ENCODE results near the gene BICRA. TPM values are rescaled to one million over a fixed set of nuclear protein-coding genes. Genes with fewer than 3 reads are reported as not detected.

Gene BICRA
- total and polyA plus RNA-seq, 9 of the 15 experiments (the other 6 are each of a cell fraction or from before 2014, with no cell fraction given) = 0.01 to 8.8 (median 1.2) TPM

DNA sequence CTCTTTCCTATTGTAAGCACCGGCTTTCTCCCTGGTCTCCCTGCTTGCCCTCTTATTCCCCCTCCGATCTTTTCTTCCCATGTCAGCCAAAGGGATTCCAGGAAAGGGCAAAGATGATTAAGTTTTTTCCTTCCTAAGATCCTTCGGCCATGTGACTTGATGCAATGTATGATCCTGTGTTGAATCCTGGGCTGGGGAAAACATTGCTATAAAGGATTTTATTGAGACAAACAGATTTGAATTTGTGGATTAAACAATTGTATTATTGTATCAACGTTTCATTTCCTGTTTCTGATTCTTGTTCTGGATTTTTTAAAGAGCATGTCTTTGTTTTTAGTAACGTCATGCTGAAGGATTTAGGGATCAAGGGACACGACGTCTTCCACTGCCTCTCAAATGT, 19.1 kb upstream of the BICRA start:
- ChIA-PET CTCF (ENCODE audit: low intra/inter-chr PET ratio) (no interaction called here), POLR2A (interaction anchor here (0.9 kb wide), 1 partner anchor 14 kb away, joined by 3 read pairs; no protein-coding TSS in a partner anchor)
- Histone ChIP-seq H3K9ac (ENCODE audit: insufficient read depth in 1 of 2, low read depth in 2 of 2, low read length in 2 of 2) (no peak overlapping the region), H3K4me2 (ENCODE audit: insufficient read depth, low read length) (no peak overlapping the region), H3K27ac (ENCODE audit: extremely low read depth, low read depth, low read length) (no peak overlapping the region), H2AFZ (ENCODE audit: low read depth, low read length) (no peak overlapping the region), H3K27me3 (ENCODE audit: control insufficient read depth in 2 of 2, insufficient read depth in 2 of 2, low read length in 2 of 2) (peaks cover 13 to 23% of the 10 kb centered on the region in 2 experiments; a peak in 4 of 5 replicates), H4K20me1 (replicated peaks; ENCODE audit: control insufficient read depth, insufficient read depth, low read length) (no peaks in the 10 kb centered on the region), H3K4me3 (no peak overlapping the region), H3K79me2 (ENCODE audit: control insufficient read depth, insufficient read depth, low read length) (no peaks in the 10 kb centered on the region), H3K36me3 (ENCODE audit: control insufficient read depth, insufficient read depth, low read length) (no peaks in the 10 kb centered on the region), H3K9me1 (ENCODE audit: control insufficient read depth, insufficient read depth, low read length) (no peaks in the 10 kb centered on the region), H3K9me3 (replicated peaks; ENCODE audit: control insufficient read depth, insufficient read depth, low read depth, low read length) (peaks cover 8% of the 10 kb centered on the region), H3K4me1 (replicated peaks in 1 of 2; ENCODE audit: control insufficient read depth in 2 of 2, insufficient read depth in 2 of 2, low read length in 2 of 2) (no peaks in the 10 kb centered on the region)
- in situ Hi-C loops (cut with MboI) (no loop called here), intact Hi-C loops (cut with micrococcal nuclease) (no loop called here)
- no TSS peak for BruUV-seq (replicated peaks)
- ATAC-seq (no peak), FAIRE-seq (no peak), DNase-seq (ENCODE audit: extremely low read depth in 1 of 4, low spot score in 3 of 4) (no peak)
- 2% methylated on average over 7 of the region's 7 CpGs for WGBS (ENCODE audit: insufficient coverage, low coverage, missing lambda C conversion rate)
- TF ChIP-seq RFX5 (IDR thresholded peaks at IDR 0.05; ENCODE audit: low read depth, low read length) (no peak), NCOR1 (IDR thresholded peaks at IDR 0.05) (no peak), ARID1B (IDR thresholded peaks at IDR 0.05) (no peak), SMAD4 (CRISPR knock-in tag; conservative IDR thresholded peaks at IDR 0.05) (no peak), ZNF717 (CRISPR knock-in tag; IDR thresholded peaks at IDR 0.05) (no peak), ZNF197 (CRISPR knock-in tag; IDR thresholded peaks at IDR 0.05; ENCODE audit: low read depth) (no peak), XRCC3 (IDR thresholded peaks at IDR 0.05) (no peak), HNRNPH1 (optimal IDR thresholded peaks at IDR 0.05; ENCODE audit: low read depth, low read length) (no peak), SUPT5H (IDR thresholded peaks at IDR 0.05) (no peak)
- TF ChIP-seq, protein P1, sequence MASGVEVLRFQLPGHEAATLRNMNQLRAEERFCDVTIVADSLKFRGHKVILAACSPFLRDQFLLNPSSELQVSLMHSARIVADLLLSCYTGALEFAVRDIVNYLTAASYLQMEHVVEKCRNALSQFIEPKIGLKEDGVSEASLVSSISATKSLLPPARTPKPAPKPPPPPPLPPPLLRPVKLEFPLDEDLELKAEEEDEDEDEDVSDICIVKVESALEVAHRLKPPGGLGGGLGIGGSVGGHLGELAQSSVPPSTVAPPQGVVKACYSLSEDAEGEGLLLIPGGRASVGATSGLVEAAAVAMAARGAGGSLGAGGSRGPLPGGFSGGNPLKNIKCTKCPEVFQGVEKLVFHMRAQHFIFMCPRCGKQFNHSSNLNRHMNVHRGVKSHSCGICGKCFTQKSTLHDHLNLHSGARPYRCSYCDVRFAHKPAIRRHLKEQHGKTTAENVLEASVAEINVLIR (CRISPR knock-in tag; IDR thresholded peaks at IDR 0.05) = no peak
- TF ChIP-seq, protein P2, sequence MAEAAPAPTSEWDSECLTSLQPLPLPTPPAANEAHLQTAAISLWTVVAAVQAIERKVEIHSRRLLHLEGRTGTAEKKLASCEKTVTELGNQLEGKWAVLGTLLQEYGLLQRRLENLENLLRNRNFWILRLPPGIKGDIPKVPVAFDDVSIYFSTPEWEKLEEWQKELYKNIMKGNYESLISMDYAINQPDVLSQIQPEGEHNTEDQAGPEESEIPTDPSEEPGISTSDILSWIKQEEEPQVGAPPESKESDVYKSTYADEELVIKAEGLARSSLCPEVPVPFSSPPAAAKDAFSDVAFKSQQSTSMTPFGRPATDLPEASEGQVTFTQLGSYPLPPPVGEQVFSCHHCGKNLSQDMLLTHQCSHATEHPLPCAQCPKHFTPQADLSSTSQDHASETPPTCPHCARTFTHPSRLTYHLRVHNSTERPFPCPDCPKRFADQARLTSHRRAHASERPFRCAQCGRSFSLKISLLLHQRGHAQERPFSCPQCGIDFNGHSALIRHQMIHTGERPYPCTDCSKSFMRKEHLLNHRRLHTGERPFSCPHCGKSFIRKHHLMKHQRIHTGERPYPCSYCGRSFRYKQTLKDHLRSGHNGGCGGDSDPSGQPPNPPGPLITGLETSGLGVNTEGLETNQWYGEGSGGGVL (CRISPR knock-in tag; IDR thresholded peaks at IDR 0.05) = no peak
- TF ChIP-seq, protein P3, sequence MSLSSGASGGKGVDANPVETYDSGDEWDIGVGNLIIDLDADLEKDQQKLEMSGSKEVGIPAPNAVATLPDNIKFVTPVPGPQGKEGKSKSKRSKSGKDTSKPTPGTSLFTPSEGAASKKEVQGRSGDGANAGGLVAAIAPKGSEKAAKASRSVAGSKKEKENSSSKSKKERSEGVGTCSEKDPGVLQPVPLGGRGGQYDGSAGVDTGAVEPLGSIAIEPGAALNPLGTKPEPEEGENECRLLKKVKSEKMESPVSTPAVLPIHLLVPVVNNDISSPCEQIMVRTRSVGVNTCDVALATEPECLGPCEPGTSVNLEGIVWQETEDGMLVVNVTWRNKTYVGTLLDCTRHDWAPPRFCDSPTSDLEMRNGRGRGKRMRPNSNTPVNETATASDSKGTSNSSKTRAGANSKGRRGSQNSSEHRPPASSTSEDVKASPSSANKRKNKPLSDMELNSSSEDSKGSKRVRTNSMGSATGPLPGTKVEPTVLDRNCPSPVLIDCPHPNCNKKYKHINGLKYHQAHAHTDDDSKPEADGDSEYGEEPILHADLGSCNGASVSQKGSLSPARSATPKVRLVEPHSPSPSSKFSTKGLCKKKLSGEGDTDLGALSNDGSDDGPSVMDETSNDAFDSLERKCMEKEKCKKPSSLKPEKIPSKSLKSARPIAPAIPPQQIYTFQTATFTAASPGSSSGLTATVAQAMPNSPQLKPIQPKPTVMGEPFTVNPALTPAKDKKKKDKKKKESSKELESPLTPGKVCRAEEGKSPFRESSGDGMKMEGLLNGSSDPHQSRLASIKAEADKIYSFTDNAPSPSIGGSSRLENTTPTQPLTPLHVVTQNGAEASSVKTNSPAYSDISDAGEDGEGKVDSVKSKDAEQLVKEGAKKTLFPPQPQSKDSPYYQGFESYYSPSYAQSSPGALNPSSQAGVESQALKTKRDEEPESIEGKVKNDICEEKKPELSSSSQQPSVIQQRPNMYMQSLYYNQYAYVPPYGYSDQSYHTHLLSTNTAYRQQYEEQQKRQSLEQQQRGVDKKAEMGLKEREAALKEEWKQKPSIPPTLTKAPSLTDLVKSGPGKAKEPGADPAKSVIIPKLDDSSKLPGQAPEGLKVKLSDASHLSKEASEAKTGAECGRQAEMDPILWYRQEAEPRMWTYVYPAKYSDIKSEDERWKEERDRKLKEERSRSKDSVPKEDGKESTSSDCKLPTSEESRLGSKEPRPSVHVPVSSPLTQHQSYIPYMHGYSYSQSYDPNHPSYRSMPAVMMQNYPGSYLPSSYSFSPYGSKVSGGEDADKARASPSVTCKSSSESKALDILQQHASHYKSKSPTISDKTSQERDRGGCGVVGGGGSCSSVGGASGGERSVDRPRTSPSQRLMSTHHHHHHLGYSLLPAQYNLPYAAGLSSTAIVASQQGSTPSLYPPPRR (CRISPR knock-in tag; IDR thresholded peaks at IDR 0.05; ENCODE audit: borderline replicate concordance) = no peak
- TF ChIP-seq, protein P4, sequence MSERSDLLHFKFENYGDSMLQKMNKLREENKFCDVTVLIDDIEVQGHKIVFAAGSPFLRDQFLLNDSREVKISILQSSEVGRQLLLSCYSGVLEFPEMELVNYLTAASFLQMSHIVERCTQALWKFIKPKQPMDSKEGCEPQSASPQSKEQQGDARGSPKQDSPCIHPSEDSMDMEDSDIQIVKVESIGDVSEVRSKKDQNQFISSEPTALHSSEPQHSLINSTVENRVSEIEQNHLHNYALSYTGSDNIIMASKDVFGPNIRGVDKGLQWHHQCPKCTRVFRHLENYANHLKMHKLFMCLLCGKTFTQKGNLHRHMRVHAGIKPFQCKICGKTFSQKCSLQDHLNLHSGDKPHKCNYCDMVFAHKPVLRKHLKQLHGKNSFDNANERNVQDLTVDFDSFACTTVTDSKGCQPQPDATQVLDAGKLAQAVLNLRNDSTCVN (CRISPR knock-in tag; IDR thresholded peaks at IDR 0.05) = no peak

All from K562 (cell line).